NCI-H226 (cell line): ENCODE measurements around the gene PLK3.
"Not testable (repeated sequence)": the region's sequence is repeated elsewhere in the genome, so short reads cannot be mapped to it uniquely, and the experiment has no call there.

Experiments
- DNase-seq: peaks from one replicate; pipeline ENCODE4 v3.0.0-alpha.2; 2015

PLK3 gene

DNA sequence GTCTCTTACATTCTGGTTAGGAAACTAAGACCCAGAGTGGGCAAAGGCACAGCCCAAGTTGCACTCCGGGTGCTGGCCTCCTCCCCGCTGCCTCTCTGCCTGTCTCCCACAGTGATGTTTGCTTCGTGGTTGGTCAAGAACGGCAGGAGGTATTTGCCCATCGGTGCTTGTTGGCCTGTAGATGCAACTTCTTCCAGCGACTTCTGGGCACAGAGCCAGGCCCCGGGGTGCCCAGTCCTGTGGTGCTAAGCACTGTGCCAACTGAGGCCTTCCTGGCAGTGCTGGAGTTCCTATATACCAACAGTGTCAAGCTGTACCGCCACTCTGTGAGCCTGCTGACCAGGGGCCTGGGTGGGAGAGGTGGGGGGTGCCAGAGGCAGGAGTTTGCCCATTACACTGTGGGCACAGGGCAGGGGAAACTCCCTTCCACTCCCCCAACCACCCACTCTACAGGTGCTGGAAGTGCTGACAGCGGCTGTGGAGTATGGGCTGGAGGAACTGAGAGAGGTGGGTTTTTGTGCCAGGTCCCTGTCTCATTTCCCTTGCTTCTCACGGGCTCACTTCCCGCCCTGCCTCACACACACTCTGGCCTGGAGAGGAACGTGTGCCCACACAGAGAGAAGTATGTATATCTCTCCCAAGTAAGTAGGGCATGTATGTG, 10.1 kb downstream of the PLK3 start:
- DNase-seq, result peak; percentile 75

GRCh38 chr1:44810762-44811105, 10.6 kb downstream of the PLK3 start:
- DNase-seq, result not testable (repeated sequence)

- no peak for DNase-seq
These were observed 11.1 kb downstream of the PLK3 start for GRCh38 chr1:44811234-44811633.

DNA sequence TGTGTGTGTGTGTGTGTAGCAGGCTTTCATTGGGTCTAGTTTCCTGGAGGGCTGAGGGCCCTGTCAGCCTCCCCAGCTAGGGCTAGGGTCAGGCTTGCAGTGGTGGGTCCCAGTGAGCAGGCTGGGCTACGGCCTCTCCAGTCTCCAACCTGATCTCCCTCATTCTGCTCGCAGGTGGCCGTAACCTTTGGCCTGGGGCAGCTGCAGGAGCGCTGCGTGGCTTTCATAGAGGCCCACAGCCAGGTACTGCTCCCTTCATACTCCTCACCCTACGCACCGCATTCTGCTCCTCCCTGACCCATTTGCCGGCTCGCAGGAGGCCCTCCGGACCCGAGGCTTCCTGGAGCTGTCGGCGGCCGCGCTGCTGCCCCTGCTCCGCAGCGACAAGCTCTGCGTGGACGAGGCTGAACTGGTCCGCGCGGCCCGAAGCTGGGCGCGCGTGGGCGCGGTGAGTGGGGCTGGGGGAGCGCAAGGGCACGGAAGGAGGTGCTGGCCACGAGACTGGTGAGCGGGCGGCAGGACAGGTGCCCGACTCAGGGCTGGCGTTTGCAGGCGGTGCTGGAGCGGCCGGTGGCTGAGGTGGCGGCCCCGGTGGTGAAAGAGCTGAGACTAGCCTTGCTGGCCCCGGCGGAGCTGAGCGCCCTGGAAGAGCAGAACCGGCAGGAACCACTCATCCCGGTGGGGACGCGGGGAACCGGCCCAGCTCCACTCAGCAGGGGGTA, 12.8 kb downstream of the PLK3 start:
- DNase-seq, result no peak

- DNase-seq, result not testable (repeated sequence)
These were observed 15.7 kb downstream of the PLK3 start for GRCh38 chr1:44815926-44816325.

- no peak for DNase-seq
These were observed 17.1 kb downstream of the PLK3 start for GRCh38 chr1:44817307-44817706.

GRCh38 chr1:44817771-44818495, 17.8 kb downstream of the PLK3 start:
- DNase-seq, result no peak

DNA sequence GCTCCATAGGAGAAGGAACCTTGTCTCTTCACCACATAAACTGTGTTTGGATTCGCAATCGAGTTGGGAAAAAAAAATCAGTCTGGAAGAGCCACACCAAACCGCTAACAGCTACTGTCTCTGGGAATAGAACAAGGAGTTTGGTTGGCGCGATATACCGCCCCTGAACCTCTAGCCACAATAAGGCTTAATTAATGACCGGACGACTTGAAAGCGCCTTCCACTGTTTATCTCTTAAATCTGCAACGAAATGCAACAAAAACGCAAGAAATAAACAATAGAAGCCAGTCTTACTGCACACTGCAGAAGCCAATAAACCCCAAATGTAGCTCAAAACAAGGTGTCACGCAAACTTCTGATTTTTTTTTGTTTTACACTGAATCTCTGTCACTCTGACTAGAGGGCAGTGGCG, 19.0 kb downstream of the PLK3 start:
- DNase-seq, result no peak

DNA sequence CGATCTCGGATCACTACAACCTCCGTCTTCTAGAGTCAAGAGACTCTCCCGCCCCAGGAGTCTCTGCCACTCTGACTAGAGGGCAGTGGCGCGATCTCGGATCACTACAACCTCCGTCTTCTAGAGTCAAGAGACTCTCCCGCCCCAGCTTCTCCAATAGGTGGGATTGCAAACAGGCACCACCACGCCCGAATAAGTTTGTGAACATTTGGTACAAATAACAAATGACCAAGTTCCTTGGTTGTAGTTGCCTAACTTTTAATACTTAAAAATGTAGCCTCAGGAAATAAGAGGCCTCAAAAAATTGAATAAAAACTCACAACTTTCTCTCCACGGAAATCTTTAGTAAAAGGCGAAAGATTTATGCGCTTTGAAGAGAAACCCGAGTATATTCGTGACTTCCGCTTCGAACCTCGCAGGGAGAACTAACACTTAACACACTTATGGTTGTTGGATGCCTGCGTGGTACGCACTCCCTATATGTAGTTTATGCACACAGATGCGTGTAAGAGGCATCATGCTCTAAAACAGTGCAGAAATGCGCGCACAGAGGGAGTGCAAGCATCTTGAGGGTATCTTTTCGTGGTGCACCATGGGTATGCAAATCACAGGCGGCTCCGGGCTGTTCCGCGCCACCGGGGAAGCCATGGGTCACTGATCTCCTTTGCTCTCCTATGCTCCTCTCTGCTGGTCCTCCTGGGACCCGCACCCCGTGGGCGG, 19.6 kb downstream of the PLK3 start:
- peak; percentile 96 for DNase-seq

DNA sequence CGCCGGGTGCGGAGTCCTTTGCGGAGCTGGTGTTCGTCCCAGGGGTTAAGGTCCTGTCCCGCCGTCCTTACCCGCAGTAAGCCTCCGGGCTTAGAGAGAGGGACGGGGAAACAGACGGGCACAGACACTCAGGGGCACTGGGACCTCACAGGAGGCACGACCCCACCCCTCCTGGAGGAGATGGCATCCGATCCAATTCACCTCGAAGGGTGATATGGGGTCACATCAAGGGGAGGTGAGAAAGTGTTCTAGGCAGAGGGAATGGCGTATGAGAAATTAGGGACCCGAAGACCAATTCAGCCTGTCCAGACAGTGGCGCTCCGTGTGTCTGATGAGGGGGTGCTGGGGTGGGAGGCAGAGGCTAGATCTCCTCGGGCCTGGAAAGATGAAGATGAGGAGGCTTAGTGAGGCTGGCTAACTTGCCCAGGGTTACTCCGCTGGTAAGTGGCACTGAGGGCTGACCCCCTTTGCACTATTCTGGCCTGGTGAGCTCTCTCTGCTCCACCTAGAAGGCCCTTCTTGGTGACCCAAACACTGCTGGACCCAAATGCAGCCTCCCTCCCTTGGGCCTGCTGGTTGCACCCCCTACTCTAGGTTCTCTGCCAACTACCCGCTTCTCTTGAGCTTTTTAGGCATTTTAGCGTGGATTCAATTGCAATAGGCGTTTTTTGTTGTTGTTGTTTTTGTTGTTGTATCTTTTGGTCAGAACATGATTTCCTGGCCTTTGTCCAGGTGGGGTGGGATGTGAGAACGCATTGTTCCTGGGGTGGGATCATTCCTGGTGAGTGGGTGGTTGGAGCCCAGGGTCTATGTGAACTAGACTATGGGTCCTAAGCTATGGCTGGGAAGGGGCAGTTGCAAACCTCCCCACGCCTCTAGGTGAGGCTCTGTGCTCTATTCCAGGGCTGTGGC, 20.4 kb downstream of the PLK3 start:
- DNase-seq, result no peak

GRCh38 chr1:44821240-44821715, 21.1 kb downstream of the PLK3 start:
- no peak for DNase-seq

GRCh38 chr1:44822131-44822701, 22.0 kb downstream of the PLK3 start:
- no peak for DNase-seq

- no peak for DNase-seq
These were observed 22.8 kb downstream of the PLK3 start for GRCh38 chr1:44822981-44823451.

- not testable (repeated sequence) for DNase-seq
These were observed 24.2 kb downstream of the PLK3 start for GRCh38 chr1:44824392-44824791.

GRCh38 chr1:44826375-44827196, 26.4 kb downstream of the PLK3 start:
- DNase-seq, result no peak

DNA sequence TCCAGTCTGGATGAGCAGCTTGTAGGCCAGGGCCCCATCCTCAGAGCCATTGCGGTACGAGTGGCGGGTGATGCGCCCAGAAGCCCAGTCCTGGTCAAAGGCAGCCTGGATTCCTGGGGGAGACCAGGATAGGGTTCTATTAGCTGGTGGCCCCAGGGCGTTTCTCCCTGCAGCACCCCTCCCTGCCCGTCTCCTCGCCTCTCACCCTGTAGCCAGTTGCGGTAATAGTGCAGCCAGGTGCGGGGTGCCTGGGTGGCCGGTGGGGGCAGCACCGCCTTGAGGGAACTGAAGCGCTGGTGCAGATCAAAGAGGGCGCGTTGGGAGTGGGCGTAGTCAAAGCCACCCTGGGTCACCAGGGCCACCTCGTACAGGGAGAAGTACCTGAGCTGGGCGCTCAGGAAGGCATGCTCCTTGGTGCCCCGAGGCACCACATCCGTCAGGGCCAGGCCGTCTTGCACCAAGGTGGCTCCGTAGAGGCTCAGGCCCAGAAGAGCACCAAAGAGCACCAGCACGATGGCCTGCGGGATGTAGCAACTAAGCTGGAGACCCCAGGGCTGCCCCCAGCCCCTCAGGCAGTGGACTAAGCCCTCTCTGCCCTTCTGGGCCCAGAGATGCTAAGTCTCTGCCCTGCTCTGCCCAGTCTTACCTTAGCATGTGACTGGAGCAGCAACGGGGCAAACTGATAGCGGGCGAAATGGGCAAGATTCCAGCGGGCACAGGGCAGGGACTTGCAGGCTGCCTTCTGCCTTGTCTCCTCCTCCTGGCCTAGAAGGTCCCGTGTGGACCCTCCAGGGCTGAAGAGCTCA, 27.2 kb downstream of the PLK3 start:
- no peak for DNase-seq

DNA sequence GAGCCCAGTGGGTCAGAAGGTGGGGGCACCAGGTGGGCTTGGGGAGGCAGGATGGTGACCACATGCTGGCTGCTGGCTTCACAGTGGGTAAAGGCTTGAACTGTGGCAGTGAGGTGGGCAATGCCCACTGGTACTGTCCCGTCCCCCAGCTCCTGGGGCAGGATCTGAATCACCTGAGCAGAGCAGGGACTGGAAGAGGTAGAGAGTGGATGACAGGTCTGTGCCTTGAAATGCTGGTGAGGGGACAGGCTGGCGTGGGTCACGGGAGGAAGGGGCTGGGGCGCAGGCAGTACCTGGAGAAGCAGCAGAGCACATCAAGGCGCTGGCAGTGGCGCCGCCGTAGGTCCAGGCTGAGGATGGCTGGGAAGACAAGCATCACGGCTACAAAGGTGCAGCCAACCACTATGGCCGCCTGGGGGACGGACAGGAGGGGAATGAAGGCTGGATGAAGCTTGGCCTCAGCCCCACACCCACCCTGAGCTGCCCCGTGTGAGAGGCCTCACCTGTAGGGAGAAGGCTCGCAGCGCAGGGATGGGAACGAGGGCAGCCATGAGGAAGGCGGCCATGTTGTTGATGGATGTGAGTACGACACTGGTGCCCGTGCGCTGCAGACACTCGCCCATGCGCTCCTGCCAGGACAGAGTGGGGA, 27.9 kb downstream of the PLK3 start:
- DNase-seq, result no peak

DNA sequence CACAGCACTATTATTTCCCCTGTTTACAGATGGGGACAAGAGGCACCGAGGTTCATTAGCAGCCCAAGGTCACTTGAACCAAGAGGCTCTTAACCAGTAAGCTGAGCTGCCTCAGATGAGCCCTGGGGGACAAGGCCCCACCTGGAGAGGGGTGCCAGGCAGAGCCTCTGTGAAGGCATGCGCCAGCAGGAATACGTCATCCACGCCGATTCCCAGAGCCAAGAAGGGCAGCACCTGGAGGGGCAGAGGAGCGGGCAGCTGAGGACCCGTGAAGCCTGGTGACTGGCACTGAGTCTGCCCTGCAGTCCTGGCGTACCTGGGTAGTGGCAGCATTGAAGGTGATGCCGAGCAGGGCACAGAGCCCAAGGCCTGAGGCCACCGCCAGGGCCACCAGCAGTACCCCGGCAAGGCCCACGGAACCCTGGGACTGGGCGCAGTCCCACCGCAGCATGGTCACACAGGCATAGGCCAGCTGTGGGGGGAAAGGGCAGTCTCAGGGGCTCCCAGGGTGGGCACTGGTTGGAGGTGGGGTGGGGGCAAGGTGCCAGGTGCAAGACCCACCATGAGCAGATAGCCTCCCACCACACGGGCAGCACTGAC, 28.8 kb downstream of the PLK3 start:
- no peak for DNase-seq
